Neural cell (in vitro differentiated cells): Measurements from ENCODE around the gene LRRK1. TPM values are rescaled to one million over a fixed set of nuclear protein-coding genes. Genes with fewer than 3 reads are reported as not detected.

Experiments
- H2AFZ ChIP-seq: fragments of 200-600, 300-800 bp; sonication (generic), shearing (Covaris generic); 2 replicates; pipeline ENCODE4 v1.6.0; 2014; ENCODE audit warnings: low read depth, mild to moderate bottlenecking, antibody characterized with exemption, low read length, moderate library complexity
- H3F3A ChIP-seq: fragments of 200-600 bp; shearing (Covaris generic); 2 replicates; pipeline ENCODE4 v1.6.1; 2016; ENCODE audit warnings: mild to moderate bottlenecking, moderate library complexity, mixed read lengths, antibody characterized with exemption, low read length; ENCODE audit not compliant: insufficient read depth, poor library complexity, severe bottlenecking
- H3K27ac ChIP-seq: fragments of 200-600, 300-800 bp; sonication (generic), shearing (Covaris generic); 2 replicates; pipeline ENCODE4 v1.5.1; 2014; ENCODE audit warnings: mild to moderate bottlenecking, low read length, moderate library complexity
- H3K27me3 ChIP-seq: fragments of 300-800, 200-600 bp; sonication (generic), shearing (Covaris generic); 2 replicates; pipeline ENCODE4 v1.6.0; 2014; ENCODE audit warnings: mild to moderate bottlenecking, low read depth, low read length, moderate library complexity; ENCODE audit not compliant: insufficient read depth
- H3K36me3 ChIP-seq: fragments of 300-800, 200-600 bp; sonication (generic), shearing (Covaris generic); 2 replicates; pipeline ENCODE4 v1.5.1; 2014; ENCODE audit warnings: mild to moderate bottlenecking, antibody characterized with exemption, low read length, moderate library complexity; ENCODE audit not compliant: insufficient read depth
- H3K4me2 ChIP-seq: fragments of 300-800, 200-600 bp; sonication (generic), shearing (Covaris generic); 2 replicates; pipeline ENCODE4 v1.6.0; 2014; ENCODE audit warnings: mild to moderate bottlenecking, low read length
- H3K4me3 ChIP-seq: fragments of 300-800, 200-600 bp; sonication (generic), shearing (Covaris generic); 2 replicates; pipeline ENCODE4 v1.5.1; 2014; ENCODE audit warnings: mild to moderate bottlenecking, low read length, moderate library complexity
- H3K79me2 ChIP-seq: fragments of 200-600 bp; shearing (Covaris generic); replicated peaks from 2 replicates; pipeline ENCODE4 v1.6.0; 2014; ENCODE audit warnings: mild to moderate bottlenecking, low read length, moderate library complexity; ENCODE audit not compliant: insufficient read depth
- H3K9ac ChIP-seq: fragments of 300-800, 200-600 bp; sonication (generic), shearing (Covaris generic); 2 replicates; pipeline ENCODE4 v1.6.1; 2016; ENCODE audit warnings: mild to moderate bottlenecking, low read length, mixed read lengths
- H3K9me2 ChIP-seq: fragments of 200-600 bp; shearing (Covaris generic); 2 replicates; pipeline ENCODE4 v1.6.1; 2016; ENCODE audit warnings: mild to moderate bottlenecking, low read length, mixed read lengths; ENCODE audit not compliant: insufficient read depth
- H3K9me3 ChIP-seq: fragments of 200-600, 300-800 bp; sonication (generic), shearing (Covaris generic); 2 replicates; pipeline ENCODE4 v1.6.1; 2016; ENCODE audit warnings: mild to moderate bottlenecking, mixed run types, low read length, moderate library complexity, mixed read lengths
- H4K20me1 ChIP-seq: fragments of 200-600 bp; shearing (Covaris generic); 2 replicates; pipeline ENCODE4 v1.6.1; 2016; ENCODE audit warnings: mild to moderate bottlenecking, mixed run types; ENCODE audit not compliant: insufficient read depth
- CTCF ChIP-seq: fragments of 450-650 bp; IDR thresholded peaks from 2 replicates; pipeline ENCODE4 v1.5.1; 2014; ENCODE audit warnings: antibody characterized with exemption, mild to moderate bottlenecking, moderate library complexity; ENCODE audit not compliant: poor library complexity, severe bottlenecking
- EP300 ChIP-seq: fragments of 450-650 bp; conservative IDR thresholded peaks from 2 replicates; pipeline ENCODE4 v1.6.1; 2014; ENCODE audit warnings: antibody characterized with exemption, mild to moderate bottlenecking, moderate library complexity; ENCODE audit not compliant: poor library complexity, severe bottlenecking
- MXI1 ChIP-seq: fragments of 450-650 bp; conservative IDR thresholded peaks from 2 replicates; pipeline ENCODE4 v1.6.1; 2014; ENCODE audit warnings: antibody characterized with exemption, mild to moderate bottlenecking; ENCODE audit not compliant: poor library complexity, severe bottlenecking
- POLR2AphosphoS5 ChIP-seq: IDR thresholded peaks from 2 replicates; pipeline ENCODE4 v1.6.1; 2012
- RAD21 ChIP-seq: fragments of 450-650 bp; conservative IDR thresholded peaks from 2 replicates; pipeline ENCODE4 v1.6.1; 2014; ENCODE audit warnings: antibody characterized with exemption, mild to moderate bottlenecking, moderate library complexity
- TAF1 ChIP-seq: IDR thresholded peaks from 2 replicates; pipeline ENCODE4 v1.6.1; 2012; ENCODE audit warnings: low read depth
- polyA plus RNA-seq: library from polyadenylated mRNA; depleted of rRNA; stranded (reverse); fragments of >200 nt; gene quantifications from 2 replicates; pipeline ENCODE4 v1.2.3, GENCODE V29; 2014
- TF ChIP-seq, protein P1 (sequence below): IDR thresholded peaks from 2 replicates; pipeline ENCODE4 v1.6.1; 2012; ENCODE audit warnings: borderline replicate concordance

The LRRK1 gene
- polyA plus RNA-seq, 1 donor from 2014 or later: 0.06 TPM

GRCh38 chr15:101010781-101011180 is 91.6 kb downstream of the LRRK1 start:
- no peaks in the 10 kb centered on the region for H3K9me2 ChIP-seq
- no peaks in the 10 kb centered on the region for H3F3A ChIP-seq
- H3K79me2 ChIP-seq: no peaks in the 10 kb centered on the region
- no peak overlapping the region for H3K27ac ChIP-seq
- H3K36me3 ChIP-seq: no peaks in the 10 kb centered on the region
- no peak overlapping the region for H3K4me3 ChIP-seq
- no peak overlapping the region for H3K9ac ChIP-seq
- H4K20me1 ChIP-seq: no peaks in the 10 kb centered on the region
- H3K9me3 ChIP-seq: no peaks in the 10 kb centered on the region
- H3K27me3 ChIP-seq: no peaks in the 10 kb centered on the region
- TF ChIP-seq EP300 (no peak), CTCF (no peak), MXI1 (no peak), POLR2AphosphoS5 (no peak), RAD21 (no peak), TAF1 (no peak)
- TF ChIP-seq, protein P1, sequence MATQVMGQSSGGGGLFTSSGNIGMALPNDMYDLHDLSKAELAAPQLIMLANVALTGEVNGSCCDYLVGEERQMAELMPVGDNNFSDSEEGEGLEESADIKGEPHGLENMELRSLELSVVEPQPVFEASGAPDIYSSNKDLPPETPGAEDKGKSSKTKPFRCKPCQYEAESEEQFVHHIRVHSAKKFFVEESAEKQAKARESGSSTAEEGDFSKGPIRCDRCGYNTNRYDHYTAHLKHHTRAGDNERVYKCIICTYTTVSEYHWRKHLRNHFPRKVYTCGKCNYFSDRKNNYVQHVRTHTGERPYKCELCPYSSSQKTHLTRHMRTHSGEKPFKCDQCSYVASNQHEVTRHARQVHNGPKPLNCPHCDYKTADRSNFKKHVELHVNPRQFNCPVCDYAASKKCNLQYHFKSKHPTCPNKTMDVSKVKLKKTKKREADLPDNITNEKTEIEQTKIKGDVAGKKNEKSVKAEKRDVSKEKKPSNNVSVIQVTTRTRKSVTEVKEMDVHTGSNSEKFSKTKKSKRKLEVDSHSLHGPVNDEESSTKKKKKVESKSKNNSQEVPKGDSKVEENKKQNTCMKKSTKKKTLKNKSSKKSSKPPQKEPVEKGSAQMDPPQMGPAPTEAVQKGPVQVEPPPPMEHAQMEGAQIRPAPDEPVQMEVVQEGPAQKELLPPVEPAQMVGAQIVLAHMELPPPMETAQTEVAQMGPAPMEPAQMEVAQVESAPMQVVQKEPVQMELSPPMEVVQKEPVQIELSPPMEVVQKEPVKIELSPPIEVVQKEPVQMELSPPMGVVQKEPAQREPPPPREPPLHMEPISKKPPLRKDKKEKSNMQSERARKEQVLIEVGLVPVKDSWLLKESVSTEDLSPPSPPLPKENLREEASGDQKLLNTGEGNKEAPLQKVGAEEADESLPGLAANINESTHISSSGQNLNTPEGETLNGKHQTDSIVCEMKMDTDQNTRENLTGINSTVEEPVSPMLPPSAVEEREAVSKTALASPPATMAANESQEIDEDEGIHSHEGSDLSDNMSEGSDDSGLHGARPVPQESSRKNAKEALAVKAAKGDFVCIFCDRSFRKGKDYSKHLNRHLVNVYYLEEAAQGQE: no peak
- H3K4me2 ChIP-seq: no peak overlapping the region
- H2AFZ ChIP-seq: no peak overlapping the region

GRCh38 chr15:101012326-101013200 is 93.4 kb downstream of the LRRK1 start:
- H3K9ac ChIP-seq: no peak overlapping the region
- no peak overlapping the region for H2AFZ ChIP-seq
- H3K9me3 ChIP-seq: no peaks in the 10 kb centered on the region
- no peaks in the 10 kb centered on the region for H4K20me1 ChIP-seq
- no peak overlapping the region for H3K4me2 ChIP-seq
- H3F3A ChIP-seq: no peaks in the 10 kb centered on the region
- H3K27ac ChIP-seq: no peak overlapping the region
- TF ChIP-seq, protein P1: no peak
- H3K27me3 ChIP-seq: no peaks in the 10 kb centered on the region
- H3K36me3 ChIP-seq: no peaks in the 10 kb centered on the region
- no peaks in the 10 kb centered on the region for H3K9me2 ChIP-seq
- no peaks in the 10 kb centered on the region for H3K79me2 ChIP-seq
- no peak overlapping the region for H3K4me3 ChIP-seq
